Mesodermal cell (in vitro differentiated cells): ENCODE results near the gene MEX3A.
"Not testable (repeated sequence)": the region's sequence is repeated elsewhere in the genome, so short reads cannot be mapped to it uniquely, and the experiment has no call there.

Source experiments
- H3K27ac ChIP-seq: 2 replicates; pipeline ENCODE4 v1.7.0; 2013; ENCODE audit warnings: mild to moderate bottlenecking, low read depth, low read length, moderate library complexity; ENCODE audit not compliant: severe bottlenecking
- H3K36me3 ChIP-seq: 2 replicates; pipeline ENCODE4 v1.7.1; 2013; ENCODE audit warnings: mild to moderate bottlenecking, low read length, moderate library complexity; ENCODE audit not compliant: control insufficient read depth, insufficient read depth
- H3K4me1 ChIP-seq: one replicate; pipeline ENCODE4 v1.7.1; 2013; ENCODE audit warnings: mild to moderate bottlenecking, low read length; ENCODE audit not compliant: insufficient read depth, control insufficient read depth, poor library complexity, severe bottlenecking
- H3K4me3 ChIP-seq: 2 replicates; pipeline ENCODE4 v1.7.0; 2013; ENCODE audit warnings: low read length, control low read depth, mild to moderate bottlenecking; ENCODE audit not compliant: insufficient read depth, poor library complexity, severe bottlenecking; ENCODE audit errors: extremely low read depth
- H3K9me3 ChIP-seq: 2 replicates; pipeline ENCODE4 v1.7.1; 2013; ENCODE audit warnings: mild to moderate bottlenecking, low read length, moderate library complexity; ENCODE audit not compliant: control insufficient read depth
- WGBS, 2 experiments: methylation state at CpG; one replicate each; pipeline ENCODE4 v1.1.5; 2013; ENCODE audit warnings: missing lambda C conversion rate in 2 of 2; ENCODE audit not compliant: insufficient coverage in 2 of 2; 5-methylcytosine and 5-hydroxymethylcytosine counted together

The MEX3A gene

DNA sequence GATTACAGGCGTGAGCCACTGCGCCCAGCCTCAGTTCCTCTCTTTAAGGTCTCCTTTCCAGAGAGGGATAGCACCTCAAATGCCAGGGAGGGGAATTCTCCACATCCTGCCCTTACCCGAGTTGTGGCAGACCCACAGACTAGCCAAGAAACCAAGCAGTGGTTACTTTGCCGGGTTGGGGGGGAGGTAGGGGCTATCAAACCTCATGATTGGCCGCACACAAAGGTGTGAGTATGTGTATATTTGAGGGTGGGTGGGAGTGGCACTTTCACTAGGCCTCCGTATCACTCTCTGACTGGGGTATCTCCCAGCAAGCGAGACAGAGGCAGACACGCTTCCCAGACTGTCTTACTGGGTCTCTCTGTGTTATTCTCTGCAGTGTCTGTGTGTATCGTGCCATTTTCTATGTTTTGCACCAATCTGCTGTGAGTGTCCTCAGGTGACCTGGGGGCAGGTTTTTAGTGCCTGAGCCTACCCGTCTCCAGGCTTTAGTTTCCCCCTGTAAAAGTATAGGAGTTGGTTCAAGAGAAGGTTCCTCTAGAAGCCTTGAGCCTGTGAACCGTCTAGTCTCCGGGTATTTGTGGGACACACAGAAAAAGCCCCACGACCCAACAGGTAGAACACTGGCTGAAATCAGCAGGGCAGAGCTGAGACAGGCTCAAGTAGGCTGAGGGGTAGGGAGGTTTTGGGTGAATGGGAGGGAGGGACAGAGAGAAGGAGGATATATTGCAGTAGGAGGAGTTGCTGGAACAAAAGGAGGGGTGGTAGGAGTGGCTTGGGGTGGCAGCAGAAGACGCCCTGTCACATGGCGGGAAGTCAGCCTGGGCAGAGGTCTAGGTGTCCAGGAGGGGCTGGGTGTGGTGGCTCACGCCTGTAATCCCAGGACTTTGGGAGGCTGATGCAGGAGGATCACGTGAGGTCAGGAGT lies 42.6 kb upstream of the MEX3A start:
- H3K4me1 ChIP-seq = peaks cover 96% of the 10 kb centered on the region
- peak overlapping the region; percentile 98 for H3K27ac ChIP-seq
- H3K36me3 ChIP-seq = peaks cover 37% of the 10 kb centered on the region
- no peaks in the 10 kb centered on the region for H3K9me3 ChIP-seq
- 87 to 91% methylated on average over 12 to 15 of the region's 17 CpGs for WGBS, 2 experiments
- no peak overlapping the region for H3K4me3 ChIP-seq

DNA sequence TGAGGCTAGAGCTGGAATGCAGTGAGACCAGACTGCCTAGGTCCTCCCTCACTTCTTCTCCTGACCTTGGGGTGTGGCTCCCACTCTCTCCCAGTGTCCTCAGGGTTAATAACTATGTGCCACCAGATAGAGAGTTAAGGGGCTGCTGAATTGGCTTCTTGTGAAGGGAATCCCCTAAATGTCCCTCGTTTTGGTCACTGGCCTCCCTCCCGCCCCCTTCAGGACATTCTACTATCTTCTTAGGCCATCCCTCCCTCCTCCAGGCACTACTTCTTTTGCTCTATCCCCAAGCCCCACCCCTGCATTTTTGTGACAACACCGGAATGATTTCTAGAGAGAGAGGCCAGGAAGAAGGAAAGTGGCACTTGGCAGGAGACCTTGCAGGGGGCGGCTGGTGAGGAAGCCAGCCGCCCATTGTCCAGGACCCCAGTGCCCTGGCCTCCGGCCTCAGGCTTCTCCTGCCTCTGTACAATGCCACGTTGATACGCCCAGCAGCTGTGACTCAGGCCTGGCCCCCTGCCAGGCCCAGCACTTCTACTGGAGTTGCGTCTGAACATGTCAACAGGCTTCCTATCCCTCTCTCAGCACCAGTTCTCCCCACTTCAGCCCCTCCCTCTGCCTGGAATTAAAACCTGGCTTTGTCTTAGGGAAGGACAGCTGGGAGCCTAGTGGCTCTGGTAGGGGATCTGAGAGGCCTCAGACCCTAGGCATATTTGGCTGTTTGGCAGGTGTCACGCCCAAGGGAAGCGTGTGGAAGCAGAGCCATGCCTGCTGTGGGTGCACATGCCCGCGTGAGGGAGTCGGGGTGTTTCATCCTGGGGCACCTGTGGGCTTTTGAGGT lies 41.3 kb upstream of the MEX3A start:
- Histone ChIP-seq H3K4me3 (no peak overlapping the region), H3K27ac (peak overlapping the region; percentile 98), H3K4me1 (peaks cover 91% of the 10 kb centered on the region), H3K9me3 (no peaks in the 10 kb centered on the region), H3K36me3 (peaks cover 39% of the 10 kb centered on the region)
- WGBS, 2 experiments = 25 to 44% methylated on average over 8 to 9 of the region's 14 CpGs

DNA sequence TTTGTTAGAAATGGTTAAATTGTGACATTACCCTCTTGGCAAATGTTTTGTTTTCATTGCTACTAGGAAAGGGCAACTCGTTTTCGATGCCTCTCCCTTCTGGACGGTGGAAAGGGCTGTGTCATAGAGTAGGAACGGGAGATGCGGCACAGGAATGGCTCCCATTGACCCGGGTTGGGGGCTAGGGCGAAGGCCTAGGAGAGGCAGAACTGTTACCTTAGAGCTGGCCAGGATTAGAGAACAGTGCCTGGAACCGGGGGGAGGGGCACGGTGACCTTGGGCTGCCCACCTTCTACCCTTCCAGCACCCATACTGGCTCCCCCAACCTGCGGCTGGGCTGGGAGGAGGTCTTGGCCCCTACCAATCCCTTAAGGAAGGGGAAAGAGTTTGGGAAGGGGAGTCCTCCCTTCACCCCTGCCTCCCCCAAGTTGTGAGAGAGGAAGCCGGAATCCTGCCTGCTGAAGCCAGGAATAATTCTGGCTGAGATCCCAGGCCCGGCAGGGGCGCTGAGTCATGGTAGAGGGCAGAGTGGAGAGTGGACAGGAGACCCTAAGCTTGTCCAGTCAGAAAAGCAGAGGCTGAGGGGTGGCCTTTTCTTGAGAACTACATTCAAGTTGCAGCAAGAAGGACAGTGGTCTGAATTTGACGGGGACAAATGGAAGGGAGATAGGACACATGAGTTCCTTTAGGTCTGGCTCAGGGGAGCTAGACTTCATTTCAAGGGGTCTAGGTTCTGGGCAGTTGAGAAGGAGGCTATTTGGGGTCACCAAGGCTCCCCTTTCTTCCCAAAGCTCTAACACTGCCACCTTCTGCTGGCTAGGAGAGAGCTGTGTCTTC lies 40.5 kb upstream of the MEX3A start:
- Histone ChIP-seq H3K9me3 (no peaks in the 10 kb centered on the region), H3K36me3 (peaks cover 42% of the 10 kb centered on the region), H3K4me1 (peaks cover 91% of the 10 kb centered on the region), H3K27ac (peak overlapping the region; percentile 98), H3K4me3 (peak overlapping the region; percentile 2)
- WGBS, 2 experiments = 57 to 62% methylated on average over 9 to 10 of the region's 14 CpGs

- Histone ChIP-seq H3K4me3 (no peak overlapping the region), H3K9me3 (no peaks in the 10 kb centered on the region), H3K4me1 (peaks cover 90% of the 10 kb centered on the region), H3K27ac (peak overlapping the region; percentile 98), H3K36me3 (peaks cover 43% of the 10 kb centered on the region)
- WGBS, 2 experiments = 57 to 93% methylated on average over 1 to 2 of the region's 4 CpGs
These were observed 39.8 kb upstream of the MEX3A start for GRCh38 chr1:156122086-156122485.

GRCh38 chr1:156121457-156121856 lies 39.2 kb upstream of the MEX3A start:
- no peaks in the 10 kb centered on the region for H3K9me3 ChIP-seq
- peaks cover 84% of the 10 kb centered on the region for H3K4me1 ChIP-seq
- WGBS, 2 experiments = 77 to 86% methylated on average over 3 to 4 of the region's 4 CpGs
- H3K36me3 ChIP-seq = peaks cover 44% of the 10 kb centered on the region
- no peak overlapping the region for H3K27ac ChIP-seq
- H3K4me3 ChIP-seq = no peak overlapping the region

DNA sequence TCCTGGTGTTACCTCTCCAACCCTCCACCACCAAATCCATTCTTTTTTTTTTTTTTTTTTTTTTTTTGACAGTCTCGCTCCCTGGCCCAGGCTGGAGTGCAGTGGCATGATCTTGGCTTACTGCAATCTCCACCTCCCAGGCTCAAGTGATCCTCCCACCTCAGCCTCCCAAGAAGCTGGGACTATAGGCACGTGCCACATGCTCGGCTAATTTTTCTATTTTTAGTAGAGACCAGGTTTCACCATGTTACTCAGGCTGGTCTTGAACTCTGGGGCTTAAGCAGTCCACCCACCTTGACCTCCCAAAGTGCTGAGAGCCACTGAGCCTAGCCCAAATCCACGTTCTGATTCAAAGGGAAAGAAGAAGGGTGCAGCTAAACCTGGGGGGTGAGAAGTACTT lies 38.7 kb upstream of the MEX3A start:
- H3K9me3 ChIP-seq, H3K27ac ChIP-seq, H3K4me3 ChIP-seq: not testable (repeated sequence)
- Histone ChIP-seq H3K4me1 (peaks cover 80% of the 10 kb centered on the region), H3K36me3 (peaks cover 45% of the 10 kb centered on the region)
- WGBS, 2 experiments = 90 to 94% methylated on average over 3 of the region's 4 CpGs

DNA sequence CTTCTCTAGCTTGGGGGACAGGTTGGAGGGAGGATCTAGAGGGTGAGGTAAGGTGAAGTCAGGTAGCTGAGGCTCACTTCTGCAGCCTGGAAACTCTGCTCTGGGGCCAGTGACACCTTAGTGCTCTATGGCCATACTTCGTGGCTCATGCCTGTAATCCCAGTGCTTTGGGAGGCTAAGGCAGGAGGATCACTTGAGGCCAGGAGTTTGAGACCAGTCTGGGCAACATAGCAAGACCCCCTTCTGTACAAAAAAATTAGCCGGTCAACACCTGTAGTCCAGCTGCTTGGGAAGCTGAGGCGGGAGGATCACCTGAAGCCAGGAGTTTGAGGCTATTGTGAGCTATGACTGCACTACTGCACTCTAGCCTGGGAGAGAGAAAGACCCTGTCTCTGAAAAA lies 38.1 kb upstream of the MEX3A start:
- 93 to 100% methylated on average over 3 of the region's 3 CpGs for WGBS, 2 experiments
- H3K27ac ChIP-seq = peak overlapping the region; percentile 57
- no peak overlapping the region for H3K4me3 ChIP-seq
- no peaks in the 10 kb centered on the region for H3K9me3 ChIP-seq
- peaks cover 73% of the 10 kb centered on the region for H3K4me1 ChIP-seq
- H3K36me3 ChIP-seq = peaks cover 48% of the 10 kb centered on the region

DNA sequence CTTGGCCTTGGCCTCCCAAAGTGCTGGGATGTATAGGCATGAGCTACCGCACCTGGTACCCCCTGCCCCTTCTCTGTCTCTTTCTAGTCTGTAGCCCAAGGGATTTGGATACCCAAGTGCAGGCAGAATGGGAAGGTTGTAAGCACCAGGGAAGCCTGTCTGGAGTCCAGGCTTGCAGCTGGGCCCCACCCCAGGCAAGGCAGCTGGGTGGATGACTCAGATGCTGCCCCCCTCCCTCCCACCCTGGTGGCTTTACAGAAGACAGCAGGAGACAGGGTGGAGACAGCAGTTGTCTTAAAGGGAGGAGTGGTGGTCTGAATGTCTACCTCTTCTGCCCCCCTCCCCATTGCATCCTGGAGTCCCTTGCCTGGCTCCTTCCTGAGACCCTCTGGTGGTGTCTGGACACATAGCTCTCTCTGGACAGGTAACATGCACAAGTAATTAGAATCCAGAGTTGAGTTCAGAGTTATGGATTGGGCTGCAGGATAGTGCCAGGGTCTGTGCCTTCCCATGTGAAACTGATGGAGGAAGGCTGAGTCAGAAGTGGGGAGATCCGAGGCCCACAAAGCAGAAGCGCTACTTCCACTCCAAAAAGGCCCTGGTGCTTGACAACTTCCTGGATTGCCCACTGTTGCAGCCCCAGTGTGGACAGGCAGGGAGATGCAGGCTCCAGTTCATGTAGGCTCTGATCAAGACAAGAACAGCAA lies 37.4 kb upstream of the MEX3A start:
- H3K27ac ChIP-seq = peak overlapping the region; percentile 57

DNA sequence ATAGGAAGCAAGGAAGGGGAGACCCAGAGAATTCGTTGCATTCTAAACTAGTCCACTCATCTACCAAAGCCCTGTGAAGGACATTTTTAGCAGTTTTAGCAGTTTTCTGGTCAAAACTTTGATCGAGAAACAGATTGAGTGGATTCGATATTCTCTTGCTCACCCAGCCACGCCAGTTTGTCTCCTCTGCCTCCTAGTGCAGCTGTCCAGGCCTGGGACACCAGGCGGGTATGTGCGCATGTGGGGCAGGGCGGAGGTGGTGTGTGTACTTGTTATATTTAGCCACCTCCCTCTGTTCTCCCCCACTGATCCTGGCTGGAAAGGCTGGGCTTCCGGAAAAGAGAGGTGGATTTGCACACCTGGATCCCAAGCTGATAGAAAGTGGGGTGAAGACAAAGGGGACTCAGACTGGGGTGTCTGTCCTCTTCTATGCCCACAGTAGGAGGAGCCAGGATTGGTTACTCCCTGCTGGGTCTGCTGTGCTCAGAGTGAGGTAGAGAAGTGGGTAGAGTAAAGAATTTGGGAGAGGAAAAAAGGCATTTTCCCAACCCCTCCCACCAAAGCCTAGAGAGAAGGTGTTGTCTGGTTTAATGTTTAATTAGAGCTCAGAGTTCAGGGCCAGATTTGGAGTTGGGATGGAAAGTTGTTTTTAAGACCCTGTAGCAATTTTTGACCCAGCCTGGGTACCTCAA lies 36.1 kb upstream of the MEX3A start:
- no peak overlapping the region for H3K27ac ChIP-seq
- 100% methylated on average over 4 of the region's 8 CpGs for WGBS, 2 experiments
- peak overlapping the region; percentile 14 for H3K4me3 ChIP-seq
- peaks cover 65% of the 10 kb centered on the region for H3K4me1 ChIP-seq
- no peaks in the 10 kb centered on the region for H3K9me3 ChIP-seq
- H3K36me3 ChIP-seq = peaks cover 44% of the 10 kb centered on the region

More for the DNA sequence above, 37.4 kb upstream of the MEX3A start:
- H3K9me3 ChIP-seq = no peaks in the 10 kb centered on the region
- H3K36me3 ChIP-seq = peaks cover 44% of the 10 kb centered on the region
- 83 to 89% methylated on average over 3 of the region's 3 CpGs for WGBS, 2 experiments
- H3K4me1 ChIP-seq = peaks cover 68% of the 10 kb centered on the region
- H3K4me3 ChIP-seq = no peak overlapping the region
